Panc1 (cell line): ENCODE data around the gene ARHGAP6. TPM values are rescaled to one million over a fixed set of nuclear protein-coding genes. Genes with fewer than 3 reads are reported as not detected.

Experiments used
- ATAC-seq: fragments of 200-7000 bp; cut with Tn5 transposase; 2 replicates; pipeline ENCODE4 v1.9.1; 2020; ENCODE audit warnings: mild to moderate bottlenecking, moderate library complexity
- BruUV-seq: library from RNA; stranded (reverse); fragments of 400-500 nt; replicated peaks from 2 replicates; lab custom pipeline; 2021; lab: Mats Ljungman, UMichigan
- CTCF ChIA-PET: fragments of 300-600 bp; sonication (Branson Sonifier 250); formaldehyde crosslinking; loops from one replicate; lab custom pipeline; 2022; ENCODE audit warnings: antibody characterized with exemption; lab: Charles Lee
- POLR2A ChIA-PET: fragments of 300-600 bp; sonication (Branson Sonifier 250); formaldehyde crosslinking; loops from one replicate; lab custom pipeline; 2022; ENCODE audit warnings: antibody characterized with exemption; lab: Charles Lee
- DNase-seq: peaks from one replicate; pipeline ENCODE4 v3.0.0-alpha.2; 2010; ENCODE audit warnings: low read depth, low spot score
- H3K27ac ChIP-seq: 2 replicates; pipeline ENCODE4 v1.5.1; 2011; ENCODE audit warnings: mild to moderate bottlenecking, low read length, inconsistent platforms
- H3K27me3 ChIP-seq: fragments of 200-500 bp; sonication (Bioruptor generic); 2 replicates; pipeline ENCODE4 v1.6.0; 2014; ENCODE audit warnings: low read length, inconsistent platforms; ENCODE audit not compliant: control insufficient read depth, insufficient read depth
- H3K36me3 ChIP-seq: fragments of 200-500 bp; sonication (Bioruptor generic); 2 replicates; pipeline ENCODE4 v1.5.1; 2014; ENCODE audit warnings: inconsistent platforms, mild to moderate bottlenecking, low read length, moderate library complexity; ENCODE audit not compliant: control insufficient read depth, insufficient read depth
- H3K4me1 ChIP-seq: 2 replicates; pipeline ENCODE4 v1.5.1; 2011; ENCODE audit warnings: inconsistent platforms, mild to moderate bottlenecking, low read length, moderate library complexity; ENCODE audit not compliant: control insufficient read depth, insufficient read depth
- H3K4me3 ChIP-seq, 2 experiments: 2 replicates each; pipeline ENCODE4 v1.5.1; 2011 to 2012; ENCODE audit warnings: low read depth in 2 of 2, low read length in 2 of 2, mild to moderate bottlenecking in 2 of 2, inconsistent platforms in 1 of 2, moderate library complexity in 1 of 2
- H3K9me3 ChIP-seq: fragments of 200-500 bp; sonication (Bioruptor generic); 2 replicates; pipeline ENCODE4 v1.5.1; 2014; ENCODE audit warnings: low read depth, mild to moderate bottlenecking, inconsistent platforms, low read length, moderate library complexity; ENCODE audit not compliant: control insufficient read depth, insufficient read depth
- POLR2AphosphoS5 ChIP-seq: IDR thresholded peaks from 2 replicates; pipeline ENCODE4 v1.6.1; 2012; ENCODE audit warnings: mild to moderate bottlenecking, low read depth, low read length, moderate library complexity
- SIN3A ChIP-seq: IDR thresholded peaks from 2 replicates; pipeline ENCODE4 v1.6.1; 2012; ENCODE audit warnings: low read depth, mild to moderate bottlenecking, low read length, moderate library complexity, borderline replicate concordance; ENCODE audit not compliant: insufficient read depth
- TCF7L2 ChIP-seq: IDR thresholded peaks from 2 replicates; pipeline ENCODE4 v1.6.1; 2011; ENCODE audit warnings: mild to moderate bottlenecking, low read depth, low read length, inconsistent platforms
- in situ Hi-C: cut with HindIII; loops from 2 replicates; pipeline ENCODE4 v1.10.0; 2016; ENCODE audit warnings: low sequenced_read_pairs, low pct_unique_long_range_greater_than_20kb
- intact Hi-C: fragments of 100-400 bp; cut with micrococcal nuclease; formaldehyde crosslinking; loops from one replicate; pipeline ENCODE4 v1.10.0; 2022; ENCODE audit not compliant: unreplicated experiment
- total RNA-seq: library from RNA; stranded (reverse); gene quantifications from one replicate; pipeline ENCODE4 v1.2.1, GENCODE V29; 2021; ENCODE audit not compliant: unreplicated experiment
- TF ChIP-seq, protein P1 (sequence below): fragments of 450-650 bp; IDR thresholded peaks from 2 replicates; pipeline ENCODE4 v1.5.1; 2017; ENCODE audit warnings: mild to moderate bottlenecking
- TF ChIP-seq, protein P2 (sequence below), 2 experiments: IDR thresholded peaks; 2 replicates each; pipeline ENCODE4 v1.6.1; 2011 to 2012; ENCODE audit warnings: low read depth in 2 of 2, control low read depth in 1 of 2, low read length in 1 of 2, mild to moderate bottlenecking in 1 of 2, moderate library complexity in 1 of 2; ENCODE audit not compliant: insufficient read depth in 1 of 2

ARHGAP6 gene
- total RNA-seq, 1 experiment from 2014 or later: 0.13 TPM

DNA sequence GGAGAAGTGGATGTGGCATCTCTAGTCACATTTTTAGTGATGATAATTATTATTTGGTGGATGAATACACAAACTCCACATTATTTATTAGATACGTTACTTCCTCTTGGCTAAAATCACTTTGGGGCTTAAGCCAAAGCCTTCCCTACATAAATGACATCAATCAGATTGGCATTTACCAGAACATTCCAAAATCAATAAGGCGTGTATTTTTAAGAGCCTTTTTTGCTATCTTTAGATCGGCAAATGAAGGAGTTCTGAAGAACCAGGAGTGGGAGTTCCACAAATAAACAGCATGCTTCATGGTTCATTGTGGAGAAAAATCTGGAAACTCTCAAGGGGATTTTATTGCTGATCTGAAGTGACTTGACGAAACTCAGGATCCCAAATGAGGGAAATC lies 282.8 kb downstream of the ARHGAP6 start:
- Histone ChIP-seq H3K4me1 (no peaks in the 10 kb centered on the region), H3K36me3 (no peaks in the 10 kb centered on the region), H3K27ac (no peak overlapping the region), H3K9me3 (no peaks in the 10 kb centered on the region), H3K4me3 (no peak overlapping the region), H3K27me3 (no peaks in the 10 kb centered on the region)
- no TSS peak for BruUV-seq
- in situ Hi-C loops (no loop called here), intact Hi-C loops (no loop called here)
- DNase-seq (no peak), ATAC-seq (no peak)
- TF ChIP-seq POLR2AphosphoS5 (no peak), TCF7L2 (no peak), SIN3A (no peak)
- TF ChIP-seq, protein P1, sequence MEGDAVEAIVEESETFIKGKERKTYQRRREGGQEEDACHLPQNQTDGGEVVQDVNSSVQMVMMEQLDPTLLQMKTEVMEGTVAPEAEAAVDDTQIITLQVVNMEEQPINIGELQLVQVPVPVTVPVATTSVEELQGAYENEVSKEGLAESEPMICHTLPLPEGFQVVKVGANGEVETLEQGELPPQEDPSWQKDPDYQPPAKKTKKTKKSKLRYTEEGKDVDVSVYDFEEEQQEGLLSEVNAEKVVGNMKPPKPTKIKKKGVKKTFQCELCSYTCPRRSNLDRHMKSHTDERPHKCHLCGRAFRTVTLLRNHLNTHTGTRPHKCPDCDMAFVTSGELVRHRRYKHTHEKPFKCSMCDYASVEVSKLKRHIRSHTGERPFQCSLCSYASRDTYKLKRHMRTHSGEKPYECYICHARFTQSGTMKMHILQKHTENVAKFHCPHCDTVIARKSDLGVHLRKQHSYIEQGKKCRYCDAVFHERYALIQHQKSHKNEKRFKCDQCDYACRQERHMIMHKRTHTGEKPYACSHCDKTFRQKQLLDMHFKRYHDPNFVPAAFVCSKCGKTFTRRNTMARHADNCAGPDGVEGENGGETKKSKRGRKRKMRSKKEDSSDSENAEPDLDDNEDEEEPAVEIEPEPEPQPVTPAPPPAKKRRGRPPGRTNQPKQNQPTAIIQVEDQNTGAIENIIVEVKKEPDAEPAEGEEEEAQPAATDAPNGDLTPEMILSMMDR: no peak
- TF ChIP-seq, protein P2, sequence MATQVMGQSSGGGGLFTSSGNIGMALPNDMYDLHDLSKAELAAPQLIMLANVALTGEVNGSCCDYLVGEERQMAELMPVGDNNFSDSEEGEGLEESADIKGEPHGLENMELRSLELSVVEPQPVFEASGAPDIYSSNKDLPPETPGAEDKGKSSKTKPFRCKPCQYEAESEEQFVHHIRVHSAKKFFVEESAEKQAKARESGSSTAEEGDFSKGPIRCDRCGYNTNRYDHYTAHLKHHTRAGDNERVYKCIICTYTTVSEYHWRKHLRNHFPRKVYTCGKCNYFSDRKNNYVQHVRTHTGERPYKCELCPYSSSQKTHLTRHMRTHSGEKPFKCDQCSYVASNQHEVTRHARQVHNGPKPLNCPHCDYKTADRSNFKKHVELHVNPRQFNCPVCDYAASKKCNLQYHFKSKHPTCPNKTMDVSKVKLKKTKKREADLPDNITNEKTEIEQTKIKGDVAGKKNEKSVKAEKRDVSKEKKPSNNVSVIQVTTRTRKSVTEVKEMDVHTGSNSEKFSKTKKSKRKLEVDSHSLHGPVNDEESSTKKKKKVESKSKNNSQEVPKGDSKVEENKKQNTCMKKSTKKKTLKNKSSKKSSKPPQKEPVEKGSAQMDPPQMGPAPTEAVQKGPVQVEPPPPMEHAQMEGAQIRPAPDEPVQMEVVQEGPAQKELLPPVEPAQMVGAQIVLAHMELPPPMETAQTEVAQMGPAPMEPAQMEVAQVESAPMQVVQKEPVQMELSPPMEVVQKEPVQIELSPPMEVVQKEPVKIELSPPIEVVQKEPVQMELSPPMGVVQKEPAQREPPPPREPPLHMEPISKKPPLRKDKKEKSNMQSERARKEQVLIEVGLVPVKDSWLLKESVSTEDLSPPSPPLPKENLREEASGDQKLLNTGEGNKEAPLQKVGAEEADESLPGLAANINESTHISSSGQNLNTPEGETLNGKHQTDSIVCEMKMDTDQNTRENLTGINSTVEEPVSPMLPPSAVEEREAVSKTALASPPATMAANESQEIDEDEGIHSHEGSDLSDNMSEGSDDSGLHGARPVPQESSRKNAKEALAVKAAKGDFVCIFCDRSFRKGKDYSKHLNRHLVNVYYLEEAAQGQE (IDR thresholded peaks at IDR 0.05; ENCODE audit: insufficient read depth in 1 of 2, low read depth in 2 of 2, low read length in 1 of 2): no peak
- CTCF ChIA-PET: no interaction called here
- POLR2A ChIA-PET: no interaction called here

DNA sequence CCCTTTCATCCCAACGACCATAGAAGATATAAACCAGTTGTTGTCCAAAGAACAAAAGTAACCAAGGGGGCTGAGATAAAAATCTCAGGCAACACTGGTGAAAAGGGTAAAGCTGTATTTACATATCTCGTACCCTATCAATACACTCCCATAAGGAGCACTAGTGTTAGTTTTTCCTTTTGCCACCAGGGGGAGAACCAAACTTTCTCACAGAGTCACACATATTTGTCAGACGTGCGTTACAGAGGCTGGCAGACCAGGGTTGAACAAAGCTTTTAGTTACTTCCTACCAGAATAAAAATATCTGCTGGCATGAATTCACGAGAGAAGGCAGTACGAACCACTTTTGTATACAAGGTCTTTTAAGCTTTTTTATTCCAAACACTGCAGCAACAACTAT lies 284.3 kb downstream of the ARHGAP6 start:
- H3K27ac ChIP-seq: no peak overlapping the region
- H3K4me1 ChIP-seq: no peaks in the 10 kb centered on the region
- intact Hi-C loops: no loop called here
- H3K4me3 ChIP-seq: no peak overlapping the region
- DNase-seq: peak; percentile 10
- ChIA-PET CTCF (no interaction called here), POLR2A (no interaction called here)
- BruUV-seq: no TSS peak
- no peak for TF ChIP-seq POLR2AphosphoS5
- TF ChIP-seq, protein P1: peak; percentile 52
- TF ChIP-seq, protein P2 (IDR thresholded peaks at IDR 0.05; ENCODE audit: insufficient read depth in 1 of 2, low read depth in 2 of 2, low read length in 1 of 2): no peak
- no peaks in the 10 kb centered on the region for H3K9me3 ChIP-seq
- H3K27me3 ChIP-seq: no peaks in the 10 kb centered on the region
- in situ Hi-C loops: no loop called here
- no peak for ATAC-seq
- no peaks in the 10 kb centered on the region for H3K36me3 ChIP-seq
